HG02571 (cell line): ENCODE data around the gene POLE2.
"Not testable (repeated sequence)": the region's sequence is repeated elsewhere in the genome, so short reads cannot be mapped to it uniquely, and the experiment has no call there.

Experiments used
- ATAC-seq: cut with Tn5 transposase; IDR thresholded peaks from one replicate; pipeline ENCODE4 v1.9.1; 2021; ENCODE audit warnings: mild to moderate bottlenecking, moderate library complexity; ENCODE audit not compliant: unreplicated experiment

POLE2 gene

GRCh38 chr14:49687942-49688700 lies at the start of gene POLE2:
Gene POLE2, minus strand, starts transcription at chr14:49688214. Its CDS starts 11 bp downstream, at chr14:49688203.
- peak; percentile 73 for ATAC-seq

GRCh38 chr14:49735669-49736068 lies 47.7 kb upstream of the POLE2 start:
- not testable (repeated sequence) for ATAC-seq

- no peak for ATAC-seq
Observed at GRCh38 chr14:49733836-49734235, 45.8 kb upstream of the POLE2 start.

- no peak for ATAC-seq
Observed at GRCh38 chr14:49732896-49733295, 44.9 kb upstream of the POLE2 start.

GRCh38 chr14:49727171-49727570 lies 39.2 kb upstream of the POLE2 start:
- no peak for ATAC-seq

GRCh38 chr14:49721733-49722435 lies 33.9 kb upstream of the POLE2 start:
- ATAC-seq: not testable (repeated sequence)

GRCh38 chr14:49720744-49721143 lies 32.7 kb upstream of the POLE2 start:
- ATAC-seq: no peak

GRCh38 chr14:49710993-49711392 lies 23.0 kb upstream of the POLE2 start:
- ATAC-seq: not testable (repeated sequence)

- ATAC-seq: not testable (repeated sequence)
Observed at GRCh38 chr14:49704471-49704870, 16.5 kb upstream of the POLE2 start.

GRCh38 chr14:49703965-49704364 lies 16.0 kb upstream of the POLE2 start:
- no peak for ATAC-seq

GRCh38 chr14:49702725-49703124 lies 14.7 kb upstream of the POLE2 start:
- no peak for ATAC-seq

GRCh38 chr14:49693735-49694124 lies 5.7 kb upstream of the POLE2 start:
- not testable (repeated sequence) for ATAC-seq

GRCh38 chr14:49692811-49693734 lies 5.1 kb upstream of the POLE2 start, which contains the start of gene KLHDC1:
Gene KLHDC1, plus strand, starts transcription at chr14:49693120. Its CDS starts 75 bp downstream, at chr14:49693195.
- ATAC-seq: peak; percentile 74

- ATAC-seq: no peak
Observed at GRCh38 chr14:49692193-49692757, 4.3 kb upstream of the POLE2 start.

- no peak for ATAC-seq
Observed at GRCh38 chr14:49691031-49691430, 3.0 kb upstream of the POLE2 start.

- ATAC-seq: no peak
Observed at GRCh38 chr14:49688701-49689030, 652 bp upstream of the POLE2 start.

- no peak for ATAC-seq
Observed at GRCh38 chr14:49686425-49686824, 1.6 kb downstream of the POLE2 start.

- no peak for ATAC-seq
Observed at GRCh38 chr14:49679271-49679670, 8.7 kb downstream of the POLE2 start.

GRCh38 chr14:49677643-49678042 lies 10.4 kb downstream of the POLE2 start:
- ATAC-seq: no peak

GRCh38 chr14:49673586-49673985 lies 14.4 kb downstream of the POLE2 start:
- no peak for ATAC-seq

- ATAC-seq: no peak
Observed at GRCh38 chr14:49670475-49670874, 17.5 kb downstream of the POLE2 start.
